ENCODE measurements around the gene RNF125.

Gene RNF125

DNA sequence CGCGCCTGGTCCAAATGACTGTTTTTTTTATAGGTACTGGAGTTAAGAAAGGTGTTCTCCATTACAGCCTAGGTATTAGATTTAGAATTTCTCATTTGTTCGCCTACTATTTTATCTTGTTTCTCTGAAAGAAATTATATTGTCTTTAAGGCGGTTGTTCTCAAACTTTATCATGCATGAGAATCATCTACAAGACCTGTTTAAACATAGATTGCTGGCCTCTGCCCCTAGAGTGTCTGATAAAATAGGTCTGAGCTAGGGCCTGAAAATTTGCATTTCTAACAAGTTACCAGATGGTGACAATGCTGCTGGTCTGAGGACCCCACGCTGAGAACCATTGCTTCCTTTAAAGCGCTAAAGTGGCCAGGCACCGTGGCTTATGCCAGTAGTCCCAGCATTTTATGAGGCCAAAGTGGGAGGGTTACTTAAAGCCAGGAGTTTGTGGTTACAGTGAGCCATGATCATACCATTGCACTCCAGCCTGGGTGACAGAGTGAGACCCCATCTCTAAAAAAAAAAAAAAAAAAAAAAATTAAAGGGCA, 39.1 kb downstream of the RNF125 start:
- Histone ChIP-seq H3K27ac (ENCODE audit: insufficient read depth in 1 of 2, low read depth in 1 of 2, low read length in 2 of 2, poor library complexity in 1 of 2, severe bottlenecking in 2 of 2) (no peak overlapping the region), H3K4me3 (ENCODE audit: control insufficient read depth in 1 of 7, extremely low read depth in 1 of 7, insufficient read depth in 4 of 7, low read depth in 2 of 7, low read length in 6 of 7) (no peak overlapping the region), H3K27me3 (replicated peaks in 2 of 5; ENCODE audit: control insufficient read depth in 4 of 5, insufficient read depth in 5 of 5, low read length in 4 of 5) (no peaks in the 10 kb centered on the region), H3K4me1 (ENCODE audit: control extremely low read depth in 1 of 4, control insufficient read depth in 4 of 4, insufficient read depth in 4 of 4, low read length in 3 of 4) (peaks cover 2 to 27% (median 6%) of the 10 kb centered on the region in 4 experiments), H3K36me3 (ENCODE audit: control insufficient read depth in 4 of 4, insufficient read depth in 4 of 4, low read length in 3 of 4) (peaks cover 11 to 25% (median 18%) of the 10 kb centered on the region in 4 experiments), H3K9me3 (ENCODE audit: control extremely low read depth in 1 of 5, control insufficient read depth in 4 of 5, insufficient read depth in 2 of 5, low read depth in 1 of 5, low read length in 4 of 5) (no peaks in the 10 kb centered on the region)
- DNase-seq: no peak
- CTCF ChIA-PET: interaction anchor here (1.0 to 3.4 kb wide), 3 partner anchors 9 to 501 kb away, joined by 3 to 12 read pairs (median 4); no protein-coding TSS in a partner anchor
- POLR2A ChIA-PET: no interaction called here
- WGBS (ENCODE audit: insufficient coverage): 92% methylated on average over 3 of the region's 7 CpGs

DNA sequence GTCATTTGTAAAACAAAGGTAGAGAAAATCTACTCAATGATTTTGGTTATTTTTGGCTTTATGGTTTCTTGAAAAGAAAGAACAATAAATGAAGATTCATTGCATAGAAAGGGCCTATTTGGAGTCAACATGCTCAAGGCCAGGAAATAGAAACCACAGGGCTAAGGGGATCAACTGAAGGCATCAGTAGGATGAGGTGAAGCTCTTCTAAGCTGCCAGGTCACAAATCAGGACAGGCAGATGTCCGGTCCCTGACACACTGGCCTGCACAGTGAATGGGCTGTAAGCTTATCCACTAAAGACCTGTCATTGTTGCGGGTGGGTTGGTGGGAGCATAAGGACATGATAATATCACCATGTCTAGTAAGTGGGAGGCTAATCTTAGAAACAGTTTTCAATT, 41.4 kb downstream of the RNF125 start:
- WGBS (ENCODE audit: insufficient coverage): 100% methylated on average over 1 of the region's 2 CpGs
- ChIA-PET POLR2A (no interaction called here), CTCF (interaction anchor here (0.6 to 3.4 kb wide), 3 partner anchors 10 to 21 kb away, joined by 3 to 20 read pairs (median 3); no protein-coding TSS in a partner anchor)
- Histone ChIP-seq H3K4me1 (ENCODE audit: control extremely low read depth in 1 of 4, control insufficient read depth in 4 of 4, insufficient read depth in 4 of 4, low read length in 3 of 4) (peaks cover 2 to 27% (median 6%) of the 10 kb centered on the region in 4 experiments), H3K4me3 (ENCODE audit: control insufficient read depth in 1 of 7, extremely low read depth in 1 of 7, insufficient read depth in 4 of 7, low read depth in 2 of 7, low read length in 6 of 7) (no peak overlapping the region), H3K9me3 (ENCODE audit: control extremely low read depth in 1 of 5, control insufficient read depth in 4 of 5, insufficient read depth in 2 of 5, low read depth in 1 of 5, low read length in 4 of 5) (no peaks in the 10 kb centered on the region), H3K27me3 (replicated peaks in 2 of 5; ENCODE audit: control insufficient read depth in 4 of 5, insufficient read depth in 5 of 5, low read length in 4 of 5) (no peaks in the 10 kb centered on the region), H3K36me3 (ENCODE audit: control insufficient read depth in 4 of 4, insufficient read depth in 4 of 4, low read length in 3 of 4) (peaks cover 7 to 31% (median 13%) of the 10 kb centered on the region in 4 experiments), H3K27ac (ENCODE audit: insufficient read depth in 1 of 2, low read depth in 1 of 2, low read length in 2 of 2, poor library complexity in 1 of 2, severe bottlenecking in 2 of 2) (no peak overlapping the region)
- peak in 1 of 3 donors; percentile 42 for DNase-seq

DNA sequence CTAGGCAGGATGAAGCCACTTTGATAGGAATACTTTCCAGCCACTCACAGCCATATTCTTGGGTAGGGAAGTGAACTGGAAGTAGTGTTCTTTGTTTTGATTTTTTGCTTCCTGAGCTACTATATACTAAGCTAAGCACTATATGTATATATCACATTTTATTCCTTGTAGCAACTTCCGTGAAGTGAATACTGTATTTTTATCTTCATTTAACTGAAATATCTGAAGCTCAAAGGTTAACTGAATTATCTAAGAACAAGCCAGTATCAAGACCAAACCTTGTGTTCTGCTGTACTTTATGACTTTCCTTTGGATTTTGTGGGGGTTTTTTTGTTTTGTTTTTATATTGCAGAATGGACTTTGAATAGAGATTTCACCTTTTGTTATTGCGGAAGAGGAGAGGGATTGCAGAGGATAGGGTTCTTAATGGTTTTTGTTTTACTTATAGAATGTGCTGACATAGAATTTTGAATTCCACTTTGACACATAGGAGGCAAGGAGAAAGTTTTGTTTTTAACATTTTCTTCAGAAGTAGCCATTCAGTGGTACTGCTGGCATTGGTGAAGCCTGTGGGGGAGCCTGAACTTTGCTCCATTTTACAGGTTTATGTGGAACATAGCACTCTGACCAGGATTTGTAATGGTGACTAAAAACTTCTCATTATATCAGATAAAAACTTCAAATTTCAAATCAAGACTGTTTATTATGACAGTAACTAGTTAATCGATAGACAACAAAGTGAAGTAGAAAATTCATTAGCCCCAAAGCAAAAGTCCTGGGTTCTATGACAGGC, 48.9 kb downstream of the RNF125 start:
- peaks cover 2 to 52% (median 17%) of the 10 kb centered on the region in 4 experiments for H3K36me3 ChIP-seq (ENCODE audit: control insufficient read depth in 4 of 4, insufficient read depth in 4 of 4, low read length in 3 of 4)
- POLR2A ChIA-PET: interaction anchor here (1.4 kb wide), 1 partner anchor 48 kb away, joined by 3 read pairs; no protein-coding TSS in a partner anchor
- no peaks in the 10 kb centered on the region for H3K9me3 ChIP-seq (ENCODE audit: control extremely low read depth in 1 of 5, control insufficient read depth in 4 of 5, insufficient read depth in 2 of 5, low read depth in 1 of 5, low read length in 4 of 5)
- no peaks in the 10 kb centered on the region for H3K27me3 ChIP-seq (replicated peaks in 2 of 5; ENCODE audit: control insufficient read depth in 4 of 5, insufficient read depth in 5 of 5, low read length in 4 of 5)
- H3K4me1 ChIP-seq (ENCODE audit: control extremely low read depth in 1 of 4, control insufficient read depth in 4 of 4, insufficient read depth in 4 of 4, low read length in 3 of 4): no peaks in the 10 kb centered on the region
- WGBS (ENCODE audit: insufficient coverage): 100% methylated on average over 2 of the region's 3 CpGs
- no peak overlapping the region for H3K4me3 ChIP-seq (ENCODE audit: control insufficient read depth in 1 of 7, extremely low read depth in 1 of 7, insufficient read depth in 4 of 7, low read depth in 2 of 7, low read length in 6 of 7)
- CTCF ChIA-PET: interaction anchor here (1.0 to 1.8 kb wide), 4 partner anchors 17 to 109 kb away, joined by 3 to 8 read pairs (median 4); no protein-coding TSS in a partner anchor
- DNase-seq: no peak
- no peak overlapping the region for H3K27ac ChIP-seq (ENCODE audit: insufficient read depth in 1 of 2, low read depth in 1 of 2, low read length in 2 of 2, poor library complexity in 1 of 2, severe bottlenecking in 2 of 2)

- no peaks in the 10 kb centered on the region for H3K4me1 ChIP-seq (ENCODE audit: control extremely low read depth in 1 of 4, control insufficient read depth in 4 of 4, insufficient read depth in 4 of 4, low read length in 3 of 4)
- no peak overlapping the region for H3K27ac ChIP-seq (ENCODE audit: insufficient read depth in 1 of 2, low read depth in 1 of 2, low read length in 2 of 2, poor library complexity in 1 of 2, severe bottlenecking in 2 of 2)
- ChIA-PET POLR2A (interaction anchor here (0.9 to 1.9 kb wide), 3 partner anchors 19 to 130 kb away, joined by 3 to 15 read pairs (median 4); partner anchors contain the start of genes RNF125, RNF138 and TRAPPC8), CTCF (interaction anchor here (0.6 to 4.7 kb wide), 23 partner anchors 9 to 519 kb away, joined by 3 to 36 read pairs (median 5); partner anchors contain the start of genes RNF125 and RNF138)
- H3K4me3 ChIP-seq (ENCODE audit: control insufficient read depth in 1 of 7, extremely low read depth in 1 of 7, insufficient read depth in 4 of 7, low read depth in 2 of 7, low read length in 6 of 7): no peak overlapping the region
- H3K9me3 ChIP-seq (ENCODE audit: control extremely low read depth in 1 of 5, control insufficient read depth in 4 of 5, insufficient read depth in 2 of 5, low read depth in 1 of 5, low read length in 4 of 5): no peaks in the 10 kb centered on the region
- peak; percentile 48 to 76 (median 73) for DNase-seq
- peaks cover 2 to 35% (median 22%) of the 10 kb centered on the region in 4 experiments for H3K36me3 ChIP-seq (ENCODE audit: control insufficient read depth in 4 of 4, insufficient read depth in 4 of 4, low read length in 3 of 4)
- no CpG with 5 or more reads among the region's 4 CpGs for WGBS (ENCODE audit: insufficient coverage)
- H3K27me3 ChIP-seq (replicated peaks in 2 of 5; ENCODE audit: control insufficient read depth in 4 of 5, insufficient read depth in 5 of 5, low read length in 4 of 5): no peaks in the 10 kb centered on the region
These were observed 53.7 kb downstream of the RNF125 start for GRCh38 chr18:32072321-32072720.

DNA sequence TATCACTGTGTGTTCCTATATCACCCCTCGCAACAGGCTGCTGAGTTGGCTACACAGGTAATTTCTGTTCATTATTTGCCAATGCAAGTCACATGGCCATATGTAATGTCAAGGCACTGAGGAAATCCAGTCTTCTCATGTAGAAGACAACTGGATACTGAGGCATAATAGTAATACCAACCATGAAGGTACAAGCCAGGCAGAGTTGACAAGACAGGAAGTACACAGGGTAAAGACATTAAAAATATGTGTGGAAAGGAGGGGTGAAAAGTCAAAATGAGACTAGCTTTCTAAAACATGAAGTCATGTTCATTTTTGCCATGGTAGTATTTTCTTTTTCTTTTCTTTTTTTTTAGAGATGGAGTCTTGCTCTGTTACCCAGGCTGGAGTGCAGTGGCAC, 55.6 kb downstream of the RNF125 start:
- WGBS (ENCODE audit: insufficient coverage): 90% methylated on average over 1 of the region's 1 CpG
- Histone ChIP-seq H3K27me3 (replicated peaks in 2 of 5; ENCODE audit: control insufficient read depth in 4 of 5, insufficient read depth in 5 of 5, low read length in 4 of 5) (no peaks in the 10 kb centered on the region), H3K4me1 (ENCODE audit: control extremely low read depth in 1 of 4, control insufficient read depth in 4 of 4, insufficient read depth in 4 of 4, low read length in 3 of 4) (no peaks in the 10 kb centered on the region), H3K27ac (ENCODE audit: insufficient read depth in 1 of 2, low read depth in 1 of 2, low read length in 2 of 2, poor library complexity in 1 of 2, severe bottlenecking in 2 of 2) (no peak overlapping the region), H3K4me3 (ENCODE audit: control insufficient read depth in 1 of 7, extremely low read depth in 1 of 7, insufficient read depth in 4 of 7, low read depth in 2 of 7, low read length in 6 of 7) (no peak overlapping the region), H3K9me3 (ENCODE audit: control extremely low read depth in 1 of 5, control insufficient read depth in 4 of 5, insufficient read depth in 2 of 5, low read depth in 1 of 5, low read length in 4 of 5) (no peaks in the 10 kb centered on the region), H3K36me3 (ENCODE audit: control insufficient read depth in 4 of 4, insufficient read depth in 4 of 4, low read length in 3 of 4) (peaks cover 2 to 25% (median 15%) of the 10 kb centered on the region in 4 experiments)
- no peak for DNase-seq
- POLR2A ChIA-PET: interaction anchor here (0.6 to 0.8 kb wide), 3 partner anchors 18 to 132 kb away, joined by 3 read pairs; partner anchors contain the start of gene RNF138
- CTCF ChIA-PET: interaction anchor here (0.8 to 4.7 kb wide), 11 partner anchors 8 to 131 kb away, joined by 3 to 36 read pairs (median 4); partner anchors contain the start of genes RNF125, RNF138 and TRAPPC8

DNA sequence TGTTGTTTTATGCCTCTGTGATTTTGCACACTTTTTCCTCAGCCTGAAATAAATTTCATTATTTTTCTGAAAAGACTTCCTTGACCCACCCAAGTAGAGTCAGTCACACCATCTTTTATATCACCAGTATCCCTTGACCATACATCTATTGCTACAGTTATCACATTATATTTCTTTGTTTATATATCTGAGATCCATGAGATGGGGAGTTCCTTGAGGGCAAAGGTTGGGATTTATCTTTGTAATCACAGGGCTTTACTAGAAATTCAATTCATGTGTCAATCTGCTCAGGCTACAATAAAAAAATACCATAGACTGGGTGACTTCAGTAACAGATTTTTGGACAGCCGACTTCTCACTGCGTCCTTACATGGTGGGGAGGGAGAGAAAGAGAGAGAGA, 60.2 kb downstream of the RNF125 start:
- Histone ChIP-seq H3K4me1 (ENCODE audit: control extremely low read depth in 1 of 4, control insufficient read depth in 4 of 4, insufficient read depth in 4 of 4, low read length in 3 of 4) (peaks cover 0 to 8% (median 3%) of the 10 kb centered on the region in 4 experiments), H3K27ac (ENCODE audit: insufficient read depth in 1 of 2, low read depth in 1 of 2, low read length in 2 of 2, poor library complexity in 1 of 2, severe bottlenecking in 2 of 2) (no peak overlapping the region), H3K27me3 (replicated peaks in 2 of 5; ENCODE audit: control insufficient read depth in 4 of 5, insufficient read depth in 5 of 5, low read length in 4 of 5) (no peaks in the 10 kb centered on the region), H3K4me3 (ENCODE audit: control insufficient read depth in 1 of 7, extremely low read depth in 1 of 7, insufficient read depth in 4 of 7, low read depth in 2 of 7, low read length in 6 of 7) (no peak overlapping the region), H3K36me3 (ENCODE audit: control insufficient read depth in 4 of 4, insufficient read depth in 4 of 4, low read length in 3 of 4) (peaks cover 2 to 10% (median 6%) of the 10 kb centered on the region in 4 experiments), H3K9me3 (ENCODE audit: control extremely low read depth in 1 of 5, control insufficient read depth in 4 of 5, insufficient read depth in 2 of 5, low read depth in 1 of 5, low read length in 4 of 5) (no peaks in the 10 kb centered on the region)
- WGBS (ENCODE audit: insufficient coverage): no CpG with 5 or more reads among the region's 2 CpGs
- ChIA-PET POLR2A (interaction anchor here (0.6 kb wide), 1 partner anchor 183 kb away, joined by 5 read pairs; no protein-coding TSS in a partner anchor), CTCF (interaction anchor here (1.2 to 1.4 kb wide), 2 partner anchors 11 to 56 kb away, joined by 3 to 4 read pairs; no protein-coding TSS in a partner anchor)
- DNase-seq: no peak
